GM12891 (cell line): Measurements from ENCODE around the gene TMPRSS11A.

Experiments used
- DNase-seq: peaks from one replicate; pipeline ENCODE4 v3.0.0; 2011; ENCODE audit warnings: low spot score; ENCODE audit not compliant: insufficient read length
- FAIRE-seq: peaks from 2 replicates; lab custom pipeline; 2011; peaks lifted over from hg19 to GRCh38; lab: Jason Lieb, UNC
- PAX5 ChIP-seq: IDR thresholded peaks from 2 replicates; pipeline ENCODE4 v1.6.1; 2011; ENCODE audit warnings: low read length, moderate library complexity, mild to moderate bottlenecking; ENCODE audit not compliant: insufficient read depth, severe bottlenecking
- POLR2A ChIP-seq: IDR thresholded peaks from 2 replicates; pipeline ENCODE4 v1.6.1; 2011; ENCODE audit warnings: low read depth, low read length, control low read depth
- POLR2AphosphoS5 ChIP-seq: IDR thresholded peaks from 2 replicates; pipeline ENCODE4 v1.6.1; 2011; ENCODE audit warnings: low read depth, low read length, control low read depth
- POU2F2 ChIP-seq: IDR thresholded peaks from 2 replicates; pipeline ENCODE4 v1.6.1; 2011; ENCODE audit warnings: low read depth, mild to moderate bottlenecking, control low read depth, low read length, moderate library complexity
- SPI1 ChIP-seq: IDR thresholded peaks from 2 replicates; pipeline ENCODE4 v1.6.1; 2011; ENCODE audit warnings: low read depth, low read length, control low read depth
- TAF1 ChIP-seq: IDR thresholded peaks from 2 replicates; pipeline ENCODE4 v1.6.1; 2011; ENCODE audit warnings: low read depth, low read length, control low read depth

The TMPRSS11A gene

DNA sequence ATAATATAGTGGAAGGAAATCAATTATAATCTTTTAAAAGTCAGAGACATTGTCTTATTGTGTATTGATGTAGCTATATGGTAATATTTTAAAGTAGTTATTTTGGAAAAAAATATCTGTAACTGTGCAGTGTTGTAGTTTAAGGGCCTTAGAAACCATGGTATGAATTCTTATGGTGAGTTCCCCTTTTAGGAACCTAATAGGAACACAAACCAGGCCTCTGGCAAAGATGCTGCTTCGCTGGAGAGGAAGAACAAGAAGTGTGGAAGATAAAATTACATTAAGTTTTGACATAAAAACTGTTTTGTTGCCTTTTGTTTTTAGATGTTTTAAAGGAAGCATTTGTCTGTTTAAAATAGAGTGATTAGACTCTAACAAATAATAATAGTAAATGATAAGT, 68.6 kb downstream of the TMPRSS11A start:
- no peak for FAIRE-seq
- TF ChIP-seq POLR2AphosphoS5 (no peak), SPI1 (no peak), POLR2A (no peak), POU2F2 (no peak), TAF1 (no peak), PAX5 (no peak)

DNA sequence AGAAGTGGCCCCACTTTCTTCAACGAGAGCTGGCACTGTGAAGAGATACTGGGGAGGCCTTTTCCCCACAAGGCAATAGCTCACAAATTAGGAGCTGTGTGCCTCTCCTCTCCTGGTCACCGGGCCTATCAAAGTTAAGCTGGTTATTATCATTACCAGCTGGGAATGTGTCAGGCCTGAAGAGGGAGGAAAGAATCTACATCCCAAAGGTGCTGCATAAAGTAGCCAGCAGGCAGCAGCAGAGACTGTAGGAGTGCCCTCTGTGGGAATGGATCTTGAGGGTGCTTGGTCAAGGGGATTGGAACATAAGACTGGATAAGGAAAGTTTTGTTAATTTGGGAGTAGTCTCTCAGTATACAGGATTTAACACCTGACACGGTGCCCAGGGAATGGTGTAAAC, 70.4 kb downstream of the TMPRSS11A start:
- DNase-seq (no peak), FAIRE-seq (no peak)
- TF ChIP-seq PAX5 = no peak
- TF ChIP-seq TAF1 = no peak
- TF ChIP-seq SPI1 = no peak
- TF ChIP-seq POLR2AphosphoS5 = no peak
- TF ChIP-seq POU2F2 = no peak
- TF ChIP-seq POLR2A = no peak

More for the DNA sequence above, 68.6 kb downstream of the TMPRSS11A start:
- no peak for DNase-seq

GRCh38 chr4:67892253-67892652, 71.0 kb downstream of the TMPRSS11A start:
- FAIRE-seq (no peak), DNase-seq (no peak)

DNA sequence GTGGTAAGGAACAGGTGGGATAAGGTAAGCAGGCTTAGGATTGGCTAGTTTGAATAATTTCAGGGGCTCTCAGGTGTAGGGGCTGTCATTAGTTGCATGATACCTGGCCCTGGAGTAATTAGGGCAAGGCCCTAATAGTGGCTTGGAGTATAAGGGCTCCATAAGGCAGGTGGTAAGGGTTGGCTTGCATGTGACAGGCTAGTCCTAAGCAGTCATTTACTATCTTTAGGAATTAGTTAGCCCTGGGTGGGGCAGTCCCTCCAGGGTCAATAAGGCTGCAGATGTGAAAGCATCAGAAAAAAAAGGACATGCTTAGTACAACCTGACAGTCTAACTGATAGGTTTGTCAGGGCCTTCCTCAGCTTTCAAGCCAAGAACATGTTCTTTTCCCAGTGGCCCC, 71.6 kb downstream of the TMPRSS11A start:
- TF ChIP-seq TAF1 (no peak), SPI1 (no peak), POLR2A (no peak), PAX5 (no peak), POLR2AphosphoS5 (no peak), POU2F2 (no peak)
- DNase-seq = no peak

More at GRCh38 chr4:67892253-67892652, 71.0 kb downstream of the TMPRSS11A start:
- TF ChIP-seq PAX5 (no peak), POLR2A (no peak), POLR2AphosphoS5 (no peak), POU2F2 (no peak), SPI1 (no peak), TAF1 (no peak)

GRCh38 chr4:67886281-67886680, 77.0 kb downstream of the TMPRSS11A start:
- TF ChIP-seq TAF1 (no peak), PAX5 (no peak), SPI1 (no peak), POU2F2 (no peak), POLR2AphosphoS5 (no peak)
- no peak for FAIRE-seq
- DNase-seq = no peak

More for the DNA sequence above, 71.6 kb downstream of the TMPRSS11A start:
- FAIRE-seq = no peak

GRCh38 chr4:67885762-67886161, 77.5 kb downstream of the TMPRSS11A start:
- FAIRE-seq (no peak), DNase-seq (no peak)
- TF ChIP-seq SPI1 (no peak), POLR2A (no peak), PAX5 (no peak), POLR2AphosphoS5 (no peak), POU2F2 (no peak), TAF1 (no peak)

DNA sequence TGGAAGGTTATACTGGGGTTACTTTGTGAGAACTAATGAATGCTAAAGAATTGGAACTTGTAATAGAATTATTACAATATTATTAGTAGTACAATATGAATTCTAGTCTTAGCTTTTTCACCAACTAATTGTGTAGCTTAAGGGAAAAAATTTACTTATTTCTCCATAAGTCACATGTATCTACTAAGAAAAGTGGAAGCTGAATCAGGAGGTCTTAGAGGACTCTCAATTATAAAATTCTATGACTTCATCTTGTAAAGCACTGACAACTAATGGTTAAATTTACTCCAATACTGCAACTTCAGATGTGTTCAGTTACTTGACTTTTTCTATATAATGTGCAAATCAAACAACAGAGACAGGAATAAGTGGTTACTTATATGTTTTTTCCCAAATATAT, 78.6 kb downstream of the TMPRSS11A start:
- FAIRE-seq (no peak), DNase-seq (no peak)
- TF ChIP-seq PAX5 (no peak), TAF1 (no peak), SPI1 (no peak), POLR2AphosphoS5 (no peak)

DNA sequence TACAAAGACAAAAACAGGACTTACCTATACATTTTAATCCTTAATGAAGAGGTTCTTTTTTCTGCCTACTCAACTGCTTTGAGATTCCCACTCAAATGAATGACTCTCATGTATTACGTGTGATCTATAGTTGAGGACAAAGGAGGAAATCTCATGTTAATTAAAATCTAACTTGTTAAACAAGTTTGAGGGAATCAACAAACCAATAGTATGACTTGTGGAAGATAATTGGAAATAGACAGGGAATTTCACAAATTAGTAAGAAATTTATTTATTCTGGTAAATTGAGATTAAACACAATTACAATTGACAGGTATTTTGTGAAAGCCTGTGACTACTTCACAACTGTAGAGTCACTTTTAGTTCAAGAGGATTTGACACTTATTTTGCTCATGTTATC, 79.4 kb downstream of the TMPRSS11A start, which contains the start of gene TMPRSS11D:
TSS of gene TMPRSS11D (minus strand) at position 101 of the 400 bp plus-strand sequence. CDS start at position 32, 69 bp downstream.
- TF ChIP-seq PAX5 (no peak), POU2F2 (no peak), SPI1 (no peak), TAF1 (no peak), POLR2A (no peak), POLR2AphosphoS5 (no peak)
- FAIRE-seq (no peak), DNase-seq (no peak)

- no peak for FAIRE-seq
- DNase-seq = no peak
- TF ChIP-seq SPI1 = no peak
- no peak for TF ChIP-seq POLR2A
- no peak for TF ChIP-seq PAX5
- no peak for TF ChIP-seq TAF1
- TF ChIP-seq POLR2AphosphoS5 = no peak
- TF ChIP-seq POU2F2 = no peak
Observed at GRCh38 chr4:67883458-67883857, 79.8 kb downstream of the TMPRSS11A start.

DNA sequence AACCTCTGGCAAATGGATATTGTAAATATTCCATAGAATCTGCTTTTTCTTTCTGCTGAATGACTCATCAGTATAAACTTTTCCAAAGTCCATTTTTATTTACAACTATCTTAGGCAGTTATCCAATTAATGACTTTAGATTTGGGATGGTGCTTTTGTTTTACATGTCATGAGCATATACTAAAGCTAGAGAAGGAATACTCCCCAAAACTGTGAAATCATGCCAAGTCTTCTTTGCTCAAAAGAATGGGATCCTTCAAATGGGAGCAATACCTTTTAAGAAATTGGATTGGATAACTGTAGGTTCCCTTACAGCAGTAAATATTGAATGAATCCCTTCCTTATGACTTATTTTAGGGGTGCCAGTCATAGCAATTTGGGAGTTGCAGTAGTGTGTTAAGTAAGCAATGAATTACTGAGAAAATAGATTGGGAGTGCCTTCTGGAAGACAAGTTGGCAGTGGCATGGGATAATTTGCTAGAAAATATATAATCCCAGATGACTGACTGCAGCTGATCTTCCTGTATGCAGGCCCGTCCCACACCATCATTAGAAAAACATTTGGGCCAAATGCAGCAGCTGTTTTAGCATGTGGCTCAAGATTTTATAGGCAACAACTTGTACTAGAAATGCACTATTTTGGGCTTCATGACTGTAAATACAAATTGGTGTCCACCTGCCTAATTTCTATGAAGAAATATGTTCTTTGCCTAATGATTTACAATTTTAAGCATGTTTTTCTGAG, 82.3 kb downstream of the TMPRSS11A start:
- no peak for FAIRE-seq
- TF ChIP-seq POLR2AphosphoS5 (no peak), POLR2A (no peak), POU2F2 (no peak), TAF1 (no peak), PAX5 (no peak), SPI1 (no peak)
- DNase-seq = no peak
